ENCODE results near the gene RMND5A.
"Not testable (repeated sequence)": the region's sequence is repeated elsewhere in the genome, so short reads cannot be mapped to it uniquely, and the experiment has no call there.

- TF ChIP-seq, protein P1, sequence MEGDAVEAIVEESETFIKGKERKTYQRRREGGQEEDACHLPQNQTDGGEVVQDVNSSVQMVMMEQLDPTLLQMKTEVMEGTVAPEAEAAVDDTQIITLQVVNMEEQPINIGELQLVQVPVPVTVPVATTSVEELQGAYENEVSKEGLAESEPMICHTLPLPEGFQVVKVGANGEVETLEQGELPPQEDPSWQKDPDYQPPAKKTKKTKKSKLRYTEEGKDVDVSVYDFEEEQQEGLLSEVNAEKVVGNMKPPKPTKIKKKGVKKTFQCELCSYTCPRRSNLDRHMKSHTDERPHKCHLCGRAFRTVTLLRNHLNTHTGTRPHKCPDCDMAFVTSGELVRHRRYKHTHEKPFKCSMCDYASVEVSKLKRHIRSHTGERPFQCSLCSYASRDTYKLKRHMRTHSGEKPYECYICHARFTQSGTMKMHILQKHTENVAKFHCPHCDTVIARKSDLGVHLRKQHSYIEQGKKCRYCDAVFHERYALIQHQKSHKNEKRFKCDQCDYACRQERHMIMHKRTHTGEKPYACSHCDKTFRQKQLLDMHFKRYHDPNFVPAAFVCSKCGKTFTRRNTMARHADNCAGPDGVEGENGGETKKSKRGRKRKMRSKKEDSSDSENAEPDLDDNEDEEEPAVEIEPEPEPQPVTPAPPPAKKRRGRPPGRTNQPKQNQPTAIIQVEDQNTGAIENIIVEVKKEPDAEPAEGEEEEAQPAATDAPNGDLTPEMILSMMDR (IDR thresholded peaks at IDR 0.05) = not testable (repeated sequence)
- TF ChIP-seq POLR2AphosphoS5 (IDR thresholded peaks at IDR 0.05) = not testable (repeated sequence)
Observed at GRCh38 chr2:86714579-86715173, 5.4 kb upstream of the RMND5A start.
